Measurements from ENCODE around the gene KIAA1671.

DNA sequence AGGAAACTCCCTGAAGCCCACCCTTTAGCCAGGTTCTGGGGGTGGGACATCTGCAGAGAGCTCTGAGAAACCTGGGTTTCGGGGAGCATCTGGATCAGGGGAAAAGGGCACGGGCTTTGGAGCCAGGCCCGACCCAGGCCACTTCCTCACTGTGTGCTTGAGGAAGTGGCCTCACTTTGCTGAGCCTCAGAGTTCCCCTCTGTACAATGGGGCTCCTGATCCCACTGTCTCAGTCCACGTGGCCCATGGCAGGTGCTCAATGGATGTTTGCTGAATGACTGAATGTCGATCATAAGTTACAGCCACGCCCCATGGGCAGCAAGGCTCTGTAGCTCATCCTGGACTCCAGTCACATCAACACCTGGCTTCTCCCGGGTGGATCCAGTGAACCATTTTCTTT, 248.5 kb downstream of the KIAA1671 start:
- TF ChIP-seq EZH2 (IDR thresholded peaks at IDR 0.05): no peak
- TF ChIP-seq, protein P1, sequence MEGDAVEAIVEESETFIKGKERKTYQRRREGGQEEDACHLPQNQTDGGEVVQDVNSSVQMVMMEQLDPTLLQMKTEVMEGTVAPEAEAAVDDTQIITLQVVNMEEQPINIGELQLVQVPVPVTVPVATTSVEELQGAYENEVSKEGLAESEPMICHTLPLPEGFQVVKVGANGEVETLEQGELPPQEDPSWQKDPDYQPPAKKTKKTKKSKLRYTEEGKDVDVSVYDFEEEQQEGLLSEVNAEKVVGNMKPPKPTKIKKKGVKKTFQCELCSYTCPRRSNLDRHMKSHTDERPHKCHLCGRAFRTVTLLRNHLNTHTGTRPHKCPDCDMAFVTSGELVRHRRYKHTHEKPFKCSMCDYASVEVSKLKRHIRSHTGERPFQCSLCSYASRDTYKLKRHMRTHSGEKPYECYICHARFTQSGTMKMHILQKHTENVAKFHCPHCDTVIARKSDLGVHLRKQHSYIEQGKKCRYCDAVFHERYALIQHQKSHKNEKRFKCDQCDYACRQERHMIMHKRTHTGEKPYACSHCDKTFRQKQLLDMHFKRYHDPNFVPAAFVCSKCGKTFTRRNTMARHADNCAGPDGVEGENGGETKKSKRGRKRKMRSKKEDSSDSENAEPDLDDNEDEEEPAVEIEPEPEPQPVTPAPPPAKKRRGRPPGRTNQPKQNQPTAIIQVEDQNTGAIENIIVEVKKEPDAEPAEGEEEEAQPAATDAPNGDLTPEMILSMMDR (IDR thresholded peaks at IDR 0.05): no peak
